GM12892 (cell line): Measurements from ENCODE around the gene GPR78.

Experiments used
- POLR2A ChIP-seq: IDR thresholded peaks from 2 replicates; pipeline ENCODE4 v1.6.1; 2011; ENCODE audit warnings: low read depth, low read length, control low read depth
- POLR2AphosphoS5 ChIP-seq: IDR thresholded peaks from 2 replicates; pipeline ENCODE4 v1.6.1; 2011; ENCODE audit warnings: low read depth, low read length, control low read depth

DNA sequence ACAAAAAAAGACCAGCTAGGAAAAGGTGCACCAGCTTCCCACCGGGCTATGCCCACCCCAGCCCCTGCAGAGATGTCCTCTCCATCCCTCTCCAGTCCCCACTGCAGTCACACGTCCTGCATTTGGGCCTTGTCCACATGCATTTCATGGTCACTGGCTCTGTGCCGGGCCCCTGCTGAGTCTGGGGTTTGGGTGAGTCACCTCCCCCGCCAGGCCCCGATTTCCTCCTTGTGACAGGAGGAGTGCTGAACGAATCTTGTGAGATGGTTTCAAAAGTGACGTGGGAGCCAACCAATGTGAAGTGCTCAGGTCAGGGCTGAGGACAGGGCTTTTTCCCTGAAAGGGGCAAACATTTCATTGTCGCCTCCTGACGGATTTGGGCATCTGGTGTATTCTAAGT lies 19.5 kb downstream of the GPR78 start:
- TF ChIP-seq POLR2A (no peak), POLR2AphosphoS5 (no peak)
